HG03565 (cell line): ENCODE results near the gene JAML.

Experiments used
- ATAC-seq: cut with Tn5 transposase; IDR thresholded peaks from one replicate; pipeline ENCODE4 v1.9.1; 2021; ENCODE audit warnings: mild to moderate bottlenecking, moderate library complexity; ENCODE audit not compliant: unreplicated experiment

Gene JAML

GRCh38 chr11:118149493-118149892 lies 75.3 kb downstream of the JAML start:
- no peak for ATAC-seq

- ATAC-seq: no peak
Observed at GRCh38 chr11:118148856-118149255, 76.0 kb downstream of the JAML start.

- ATAC-seq: no peak
Observed at GRCh38 chr11:118148240-118148639, 76.6 kb downstream of the JAML start.

DNA sequence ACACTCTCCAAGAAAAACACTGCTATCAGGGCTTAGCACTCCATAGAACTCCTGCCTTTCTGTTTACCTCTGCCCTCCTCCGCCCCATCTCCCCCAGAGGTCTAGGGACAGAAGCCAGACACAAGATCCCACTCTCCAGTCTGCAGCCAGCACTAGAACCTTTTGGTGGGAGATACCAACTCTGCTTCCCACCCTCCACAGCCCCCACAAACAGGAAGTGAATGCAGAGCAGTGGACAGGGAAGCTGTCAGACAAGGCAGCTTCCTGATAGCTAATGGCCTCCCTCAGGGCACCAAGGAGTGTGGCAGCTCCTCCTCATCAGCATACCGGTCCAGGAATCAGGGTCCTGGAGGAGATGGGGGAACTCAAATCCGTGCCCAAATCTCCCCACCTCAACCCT lies 77.3 kb downstream of the JAML start:
- ATAC-seq: no peak

- no peak for ATAC-seq
Observed at GRCh38 chr11:118146554-118146953, 78.3 kb downstream of the JAML start.

DNA sequence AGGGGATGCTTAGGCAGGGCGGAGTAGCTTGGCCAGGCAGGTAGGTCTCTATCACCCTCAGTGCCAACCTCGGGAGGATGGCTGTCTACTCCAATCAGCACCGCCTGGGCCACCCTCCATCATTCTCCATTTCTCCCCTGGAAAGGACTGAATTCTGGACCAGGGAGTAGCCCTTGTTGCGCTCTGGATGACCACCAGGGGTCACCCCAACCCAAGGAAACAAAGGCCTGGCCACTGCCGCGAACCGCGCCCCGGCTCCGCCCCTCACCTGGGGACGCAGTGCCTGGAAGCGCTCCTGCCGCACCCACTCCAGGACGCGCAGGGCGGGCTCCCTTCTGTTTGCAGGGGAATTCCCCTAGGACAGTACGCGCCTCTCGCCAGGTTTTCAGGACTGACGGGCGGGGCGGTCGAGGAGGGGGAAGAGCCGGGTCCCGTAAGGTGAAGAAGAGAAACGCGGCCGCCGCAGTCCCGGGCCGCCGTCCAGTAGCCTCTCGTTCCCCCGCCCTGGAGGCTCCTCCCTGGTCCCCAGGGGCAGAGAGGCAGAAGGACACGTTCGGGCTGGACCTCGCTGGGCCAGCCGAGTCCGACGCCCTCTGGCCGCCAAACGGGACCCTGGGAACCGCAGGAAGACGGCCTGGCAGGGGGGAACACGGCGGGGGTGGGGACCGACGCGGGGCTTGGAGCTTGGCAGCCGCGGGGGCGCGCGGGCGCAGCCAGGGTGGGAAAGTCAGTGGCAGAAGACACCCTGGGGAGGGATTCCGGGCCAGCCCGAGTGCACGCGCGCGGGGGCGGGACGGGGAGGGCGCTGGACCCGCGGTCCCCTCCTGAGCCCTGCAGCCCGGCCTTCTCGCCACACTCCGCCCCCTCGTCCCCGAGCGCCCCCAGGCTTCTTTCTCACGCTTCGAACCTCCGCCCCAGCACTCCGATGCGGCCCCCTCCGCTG lies 79.3 kb downstream of the JAML start:
- ATAC-seq: peak; percentile 77

GRCh38 chr11:118144301-118145268 lies 80.2 kb downstream of the JAML start:
- no peak for ATAC-seq
